ENCODE data around the gene SERPINA10.

DNA sequence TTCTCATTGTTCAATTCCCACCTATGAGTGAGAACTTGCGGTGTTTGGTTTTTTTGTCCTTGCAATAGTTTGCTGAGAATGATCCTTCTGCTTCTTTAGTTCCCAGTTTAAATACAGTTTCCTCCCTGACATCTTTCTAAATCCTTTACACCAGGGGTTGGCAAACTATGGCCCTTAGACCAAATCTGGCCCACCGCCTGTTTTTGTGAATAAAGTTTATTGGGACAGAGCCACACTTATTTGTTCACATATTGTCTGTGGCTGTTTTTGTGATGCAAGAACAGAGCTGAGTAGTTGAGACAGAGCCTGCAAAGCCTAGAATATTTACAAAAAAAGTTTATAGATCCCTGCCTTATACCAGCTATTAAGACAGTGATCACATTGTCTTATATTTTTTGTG lies 53.7 kb downstream of the SERPINA10 start:
- TF ChIP-seq, protein P1, sequence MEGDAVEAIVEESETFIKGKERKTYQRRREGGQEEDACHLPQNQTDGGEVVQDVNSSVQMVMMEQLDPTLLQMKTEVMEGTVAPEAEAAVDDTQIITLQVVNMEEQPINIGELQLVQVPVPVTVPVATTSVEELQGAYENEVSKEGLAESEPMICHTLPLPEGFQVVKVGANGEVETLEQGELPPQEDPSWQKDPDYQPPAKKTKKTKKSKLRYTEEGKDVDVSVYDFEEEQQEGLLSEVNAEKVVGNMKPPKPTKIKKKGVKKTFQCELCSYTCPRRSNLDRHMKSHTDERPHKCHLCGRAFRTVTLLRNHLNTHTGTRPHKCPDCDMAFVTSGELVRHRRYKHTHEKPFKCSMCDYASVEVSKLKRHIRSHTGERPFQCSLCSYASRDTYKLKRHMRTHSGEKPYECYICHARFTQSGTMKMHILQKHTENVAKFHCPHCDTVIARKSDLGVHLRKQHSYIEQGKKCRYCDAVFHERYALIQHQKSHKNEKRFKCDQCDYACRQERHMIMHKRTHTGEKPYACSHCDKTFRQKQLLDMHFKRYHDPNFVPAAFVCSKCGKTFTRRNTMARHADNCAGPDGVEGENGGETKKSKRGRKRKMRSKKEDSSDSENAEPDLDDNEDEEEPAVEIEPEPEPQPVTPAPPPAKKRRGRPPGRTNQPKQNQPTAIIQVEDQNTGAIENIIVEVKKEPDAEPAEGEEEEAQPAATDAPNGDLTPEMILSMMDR (IDR thresholded peaks at IDR 0.05): no peak
- TF ChIP-seq POLR2A (IDR thresholded peaks at IDR 0.05): no peak
